GM20000 (cell line): ENCODE results near the gene LRRC42.

Experiments used
- DNase-seq: peaks from one replicate; pipeline ENCODE4 v3.0.0; 2012; ENCODE audit warnings: low spot score
- CTCF ChIP-seq: IDR thresholded peaks from 2 replicates; pipeline ENCODE4 v1.5.1; 2012; ENCODE audit warnings: mild to moderate bottlenecking, control low read depth; ENCODE audit errors: extremely low read depth, missing control alignments

Gene LRRC42

GRCh38 chr1:53929246-53929960 is 16.7 kb upstream of the LRRC42 start:
- TF ChIP-seq CTCF = no peak
- DNase-seq = no peak

GRCh38 chr1:53930932-53931331 is 15.2 kb upstream of the LRRC42 start:
- TF ChIP-seq CTCF = no peak
- no peak for DNase-seq

- no peak for DNase-seq
- TF ChIP-seq CTCF = no peak
Measured at GRCh38 chr1:53931523-53931922, 14.6 kb upstream of the LRRC42 start.

GRCh38 chr1:53934170-53934765 is 11.9 kb upstream of the LRRC42 start:
- DNase-seq = no peak
- no peak for TF ChIP-seq CTCF

GRCh38 chr1:53936430-53936829 is 9.7 kb upstream of the LRRC42 start:
- TF ChIP-seq CTCF = no peak

GRCh38 chr1:53938136-53938830 is 7.9 kb upstream of the LRRC42 start:
- no peak for TF ChIP-seq CTCF
- no peak for DNase-seq

More at GRCh38 chr1:53936430-53936829, 9.7 kb upstream of the LRRC42 start:
- no peak for DNase-seq

GRCh38 chr1:53942127-53942957 is 3.8 kb upstream of the LRRC42 start:
- TF ChIP-seq CTCF = no peak
- DNase-seq = no peak
